GM12878 (cell line): Measurements from ENCODE around the gene IL36A. TPM values are rescaled to one million over a fixed set of nuclear protein-coding genes. Genes with fewer than 3 reads are reported as not detected.

Experiments
- ATAC-seq: fragments of 200-7000 bp; cut with Tn5 transposase; 3 replicates; pipeline ENCODE4 v1.9.1; 2020; ENCODE audit warnings: mild to moderate bottlenecking, moderate library complexity
- BruUV-seq: library from RNA; stranded (reverse); fragments of 400-500 nt; replicated peaks from 2 replicates; lab custom pipeline; 2021; lab: Mats Ljungman, UMichigan
- CTCF ChIA-PET: fragments of 300-600 bp; sonication (Branson Sonifier 250); formaldehyde crosslinking; extraction: SDS; loops from one replicate; lab custom pipeline; 2021; ENCODE audit warnings: inconsistent platforms; lab: Yijun Ruan, JAX
- POLR2A ChIA-PET: fragments of 350-600 bp; formaldehyde crosslinking; extraction: SDS; loops from one replicate; lab custom pipeline; 2021; ENCODE audit warnings: inconsistent platforms; lab: Charles Lee
- RAD21 ChIA-PET: fragments of 300-600 bp; sonication (Branson Sonifier 250); formaldehyde crosslinking; loops from one replicate; lab custom pipeline; 2023; ENCODE audit warnings: antibody characterized with exemption; ENCODE audit not compliant: unreplicated experiment; lab: Charles Lee
- SMC1A ChIA-PET: fragments of 300-600 bp; sonication (Branson Sonifier 250); formaldehyde crosslinking; loops from one replicate; lab custom pipeline; 2023; ENCODE audit not compliant: unreplicated experiment, uncharacterized antibody; lab: Charles Lee
- DNase-seq: peaks from one replicate; pipeline ENCODE4 v3.0.0-alpha.2; 2011; ENCODE audit warnings: low read depth, low spot score
- FAIRE-seq: peaks from 3 replicates; lab custom pipeline; 2011; peaks lifted over from hg19 to GRCh38; lab: Jason Lieb, UNC
- H2AFZ ChIP-seq: 2 replicates; pipeline ENCODE4 v1.6.0; 2011; ENCODE audit warnings: low read depth, low read length, control low read depth; ENCODE audit not compliant: control insufficient read depth
- H3K27ac ChIP-seq: 2 replicates; pipeline ENCODE4 v1.5.1; 2011; ENCODE audit warnings: control low read depth; ENCODE audit not compliant: control insufficient read depth, insufficient read depth
- H3K27me3 ChIP-seq, 2 experiments: replicated peaks in 1 of 2; 2 replicates each; pipeline versions ENCODE4 v1.6.0 to v1.6.1; 2011; ENCODE audit warnings: low read length in 1 of 2; ENCODE audit not compliant: control insufficient read depth in 2 of 2, insufficient read depth in 2 of 2
- H3K36me3 ChIP-seq, 2 experiments: 2 replicates each; pipeline ENCODE4 v1.5.1; 2011; ENCODE audit warnings: low read length in 1 of 2; ENCODE audit not compliant: control insufficient read depth in 2 of 2, insufficient read depth in 2 of 2
- H3K4me1 ChIP-seq: 2 replicates; pipeline ENCODE4 v1.6.1; 2011; ENCODE audit warnings: mild to moderate bottlenecking, low read length, moderate library complexity, mixed read lengths; ENCODE audit not compliant: control insufficient read depth, insufficient read depth
- H3K4me2 ChIP-seq: 2 replicates; pipeline ENCODE4 v1.6.0; 2011; ENCODE audit warnings: control low read depth; ENCODE audit not compliant: control insufficient read depth, insufficient read depth
- H3K4me3 ChIP-seq: fragments of 200-600 bp; sonication (generic); 2 replicates; pipeline ENCODE4 v1.5.1; 2016
- H3K79me2 ChIP-seq: 2 replicates; pipeline ENCODE4 v1.6.0; 2011; ENCODE audit warnings: low read length; ENCODE audit not compliant: control insufficient read depth, insufficient read depth
- H3K9ac ChIP-seq: 2 replicates; pipeline ENCODE4 v1.8.0; 2011; ENCODE audit warnings: low read length, control low read depth, mixed read lengths; ENCODE audit not compliant: control insufficient read depth, insufficient read depth
- H3K9me3 ChIP-seq: replicated peaks from 3 replicates; pipeline ENCODE4 v1.5.1; 2011; ENCODE audit warnings: mild to moderate bottlenecking, low read length; ENCODE audit not compliant: control insufficient read depth, insufficient read depth
- H4K20me1 ChIP-seq: 2 replicates; pipeline ENCODE4 v1.6.0; 2011; ENCODE audit not compliant: control insufficient read depth, insufficient read depth
- BMI1 ChIP-seq: fragments of 450-650 bp; IDR thresholded peaks from 2 replicates; pipeline ENCODE4 v1.6.1; 2016; ENCODE audit warnings: mild to moderate bottlenecking, moderate library complexity, borderline replicate concordance
- CREM ChIP-seq: IDR thresholded peaks from 2 replicates; pipeline ENCODE4 v1.6.1; 2014; ENCODE audit warnings: antibody characterized with exemption, low read depth
- E2F4 ChIP-seq: IDR thresholded peaks from 2 replicates; pipeline ENCODE4 v1.6.1; 2012; ENCODE audit warnings: low read depth, low read length, improper control_type of control experiment
- E2F8 ChIP-seq: fragments of 450-650 bp; IDR thresholded peaks from 2 replicates; pipeline ENCODE4 v1.6.1; 2018; ENCODE audit warnings: mild to moderate bottlenecking, low read depth, moderate library complexity; ENCODE audit not compliant: partially characterized antibody
- GATAD2B ChIP-seq: fragments of 450-650 bp; conservative IDR thresholded peaks from 2 replicates; pipeline ENCODE4 v1.6.1; 2017; ENCODE audit warnings: low read depth, mild to moderate bottlenecking, moderate library complexity
- JUND ChIP-seq: IDR thresholded peaks from 2 replicates; pipeline ENCODE4 v1.6.1; 2012; ENCODE audit warnings: low read depth, mild to moderate bottlenecking, low read length, improper control_type of control experiment, moderate library complexity
- POLR2AphosphoS2 ChIP-seq: IDR thresholded peaks from 2 replicates; pipeline ENCODE4 v1.6.1; 2011; ENCODE audit warnings: low read depth, mild to moderate bottlenecking, low read length, improper control_type of control experiment, moderate library complexity
- REST ChIP-seq: IDR thresholded peaks from 2 replicates; pipeline ENCODE4 v1.6.1; 2012; ENCODE audit warnings: mild to moderate bottlenecking, low read depth, low read length
- SIN3A ChIP-seq: IDR thresholded peaks from 2 replicates; pipeline ENCODE4 v1.6.1; 2012; ENCODE audit warnings: low read depth, low read length, improper control_type of control experiment
- SREBF2 ChIP-seq: IDR thresholded peaks from 2 replicates; pipeline ENCODE4 v1.6.1; 2012; ENCODE audit warnings: mild to moderate bottlenecking, low read length
- SUPT20H ChIP-seq: IDR thresholded peaks from 2 replicates; pipeline ENCODE4 v1.6.1; 2011; ENCODE audit warnings: low read depth, mild to moderate bottlenecking, low read length, moderate library complexity, borderline replicate concordance; ENCODE audit not compliant: control insufficient read depth
- YBX1 ChIP-seq: fragments of 450-650 bp; IDR thresholded peaks from 2 replicates; pipeline ENCODE4 v1.6.1; 2016; ENCODE audit warnings: antibody characterized with exemption
- ZBED1 ChIP-seq: IDR thresholded peaks from 2 replicates; pipeline ENCODE4 v1.6.1; 2016; ENCODE audit warnings: borderline replicate concordance
- ZNF687 ChIP-seq: fragments of 450-650 bp; IDR thresholded peaks from 2 replicates; pipeline ENCODE4 v1.6.1; 2017; ENCODE audit warnings: mild to moderate bottlenecking, moderate library complexity
- WGBS: methylation state at CpG from one replicate; pipeline ENCODE4 v1.1.6; 2016; ENCODE audit warnings: low lambda C conversion rate; ENCODE audit not compliant: insufficient replicate concordance, insufficient coverage; ENCODE audit errors: missing lambda C conversion rate; 5-methylcytosine and 5-hydroxymethylcytosine counted together
- in situ Hi-C: fragments of 300-500 bp; cut with MboI; formaldehyde crosslinking; loops from 9 replicates; pipeline ENCODE4 v1.14.3; 2018; ENCODE audit warnings: mixed read lengths
- intact Hi-C: fragments of 100-400 bp; cut with micrococcal nuclease; formaldehyde crosslinking; loops from one replicate; pipeline ENCODE4 v1.14.2; 2022; ENCODE audit not compliant: unreplicated experiment
- polyA plus RNA-seq, 11 experiments: library from polyadenylated mRNA; depleted of rRNA in 4 of 11; unstranded in 6 of 11; stranded (reverse) in 5 of 11; fragments of >200 nt; fragmentation: Nextera tagmentation in 4 of 11; fragmentation: Illumina TruSeq in 1 of 11; extraction: Ambion mirVana in 4 of 11; extraction: Trizol in 1 of 11; gene quantifications; 1 replicate in 1 of 11; 2 replicates in 10 of 11; pipeline versions ENCODE4 v1.2.1 to v1.2.3, GENCODE V29; 2011 to 2016; ENCODE audit warnings: inconsistent platforms in 2 of 11, missing spikeins in 2 of 11, low read depth in 1 of 11
- total RNA-seq, 4 experiments: library from RNA; depleted of rRNA in 3 of 4; stranded (reverse); fragments of >200 nt in 3 of 4; fragmentation: Illumina TruSeq in 1 of 4; extraction: Trizol in 1 of 4; gene quantifications; 2 replicates each; pipeline versions ENCODE4 v1.2.1 to v1.2.3, GENCODE V29; 2013 to 2021

IL36A gene
- total and polyA plus RNA-seq, 10 of the 15 experiments (the other 5 are each of a cell fraction or from before 2014, with no cell fraction given), result not detected

- BruUV-seq, result no TSS peak
- DNase-seq (no peak), ATAC-seq (no peak), FAIRE-seq (no peak)
- Histone ChIP-seq H3K4me1 (no peaks in the 10 kb centered on the region), H3K4me2 (no peak overlapping the region), H3K27ac (no peak overlapping the region), H3K36me3 (no peaks in the 10 kb centered on the region), H3K79me2 (no peaks in the 10 kb centered on the region), H4K20me1 (no peaks in the 10 kb centered on the region), H2AFZ (no peak overlapping the region), H3K9me3 (no peaks in the 10 kb centered on the region), H3K27me3 (peaks cover 0 to 3% of the 10 kb centered on the region in 2 experiments; a peak in 2 of 4 replicates), H3K9ac (no peak overlapping the region), H3K4me3 (no peak overlapping the region)
- in situ Hi-C loops, result no loop called here
- intact Hi-C loops, result no loop called here
- SMC1A ChIA-PET, result no interaction called here
- POLR2A ChIA-PET, result no interaction called here
- CTCF ChIA-PET, result no interaction called here
- RAD21 ChIA-PET, result no interaction called here
- WGBS, result 59% methylated on average over 9 of the region's 9 CpGs
- no peak for TF ChIP-seq ZBED1
- TF ChIP-seq JUND, result no peak
- TF ChIP-seq BMI1, result no peak
- no peak for TF ChIP-seq CREM
- TF ChIP-seq GATAD2B, result no peak
- TF ChIP-seq REST, result no peak
- TF ChIP-seq SUPT20H, result no peak
- no peak for TF ChIP-seq POLR2AphosphoS2
- no peak for TF ChIP-seq ZNF687
- no peak for TF ChIP-seq SREBF2
- no peak for TF ChIP-seq SIN3A
- TF ChIP-seq E2F4, result no peak
- no peak for TF ChIP-seq E2F8
- TF ChIP-seq YBX1, result no peak
These were observed 31.5 kb downstream of the IL36A start for GRCh38 chr2:113036763-113037162.
